CMK (cell line): ENCODE data around the gene MOGAT3.

Experiments
- DNase-seq: peaks from one replicate; pipeline ENCODE4 v3.0.0-alpha.2; 2010; ENCODE audit warnings: low read depth

The MOGAT3 gene, protein sequence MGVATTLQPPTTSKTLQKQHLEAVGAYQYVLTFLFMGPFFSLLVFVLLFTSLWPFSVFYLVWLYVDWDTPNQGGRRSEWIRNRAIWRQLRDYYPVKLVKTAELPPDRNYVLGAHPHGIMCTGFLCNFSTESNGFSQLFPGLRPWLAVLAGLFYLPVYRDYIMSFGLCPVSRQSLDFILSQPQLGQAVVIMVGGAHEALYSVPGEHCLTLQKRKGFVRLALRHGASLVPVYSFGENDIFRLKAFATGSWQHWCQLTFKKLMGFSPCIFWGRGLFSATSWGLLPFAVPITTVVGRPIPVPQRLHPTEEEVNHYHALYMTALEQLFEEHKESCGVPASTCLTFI

DNA sequence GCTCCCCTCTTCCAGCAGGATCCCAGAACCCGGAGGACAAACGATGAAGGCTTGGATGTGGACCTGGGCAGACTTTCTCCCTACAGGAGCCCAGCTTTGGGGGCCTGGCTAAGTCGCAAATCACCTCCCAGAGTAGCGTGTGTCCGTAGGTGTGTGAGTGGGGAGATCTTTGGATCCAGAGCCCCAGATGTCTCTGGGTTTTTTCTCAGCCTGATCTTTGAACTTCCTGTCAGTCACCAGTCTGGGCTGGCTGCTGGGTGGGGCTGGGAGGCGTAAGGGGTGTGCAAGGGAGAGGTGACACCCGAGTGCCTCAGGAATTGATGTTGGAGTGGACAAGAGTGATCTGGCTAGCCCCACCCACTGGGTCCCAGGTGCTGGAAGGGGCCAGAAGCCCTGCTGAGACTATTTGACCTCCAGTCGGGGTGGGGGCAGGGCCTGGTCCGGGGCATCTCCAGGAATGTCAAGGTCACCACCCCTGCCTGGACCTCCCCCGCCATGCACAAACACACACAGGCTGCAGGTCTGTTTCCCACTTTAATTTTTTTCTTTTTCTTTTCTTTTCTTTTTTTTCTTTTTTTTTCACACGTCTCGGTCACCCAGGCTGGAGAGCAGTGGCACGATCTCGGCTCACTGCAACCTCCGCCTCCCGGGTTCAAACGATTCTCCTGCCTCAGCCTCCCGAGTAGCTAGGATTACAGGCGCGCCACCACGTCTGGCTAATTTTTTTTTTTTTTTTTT lies at the start of gene MOGAT3:
TSS of gene MOGAT3 (minus strand) at position 175 of the 738 bp plus-strand sequence. CDS start 182 bp downstream, outside the sequence.
- no peak for DNase-seq

DNA sequence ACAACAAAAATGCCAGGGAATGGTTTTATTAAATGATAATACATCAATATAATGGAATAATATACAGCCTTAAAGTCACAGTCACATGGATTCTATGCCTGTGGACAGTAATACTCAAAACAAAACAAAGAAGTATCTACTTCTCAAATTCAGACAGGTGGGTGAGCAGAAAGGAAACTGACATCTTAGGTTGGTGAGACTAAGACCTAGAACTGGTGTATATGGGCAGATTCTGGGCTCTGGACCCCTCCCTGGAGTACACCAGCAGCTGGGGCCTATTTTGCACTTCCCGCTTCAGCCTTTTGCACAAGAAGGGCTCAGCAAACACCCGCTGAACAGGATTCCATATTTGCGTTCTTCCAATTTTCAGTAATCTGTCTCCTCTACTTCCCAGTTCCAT lies 49.5 kb upstream of the MOGAT3 start:
- no peak for DNase-seq

DNA sequence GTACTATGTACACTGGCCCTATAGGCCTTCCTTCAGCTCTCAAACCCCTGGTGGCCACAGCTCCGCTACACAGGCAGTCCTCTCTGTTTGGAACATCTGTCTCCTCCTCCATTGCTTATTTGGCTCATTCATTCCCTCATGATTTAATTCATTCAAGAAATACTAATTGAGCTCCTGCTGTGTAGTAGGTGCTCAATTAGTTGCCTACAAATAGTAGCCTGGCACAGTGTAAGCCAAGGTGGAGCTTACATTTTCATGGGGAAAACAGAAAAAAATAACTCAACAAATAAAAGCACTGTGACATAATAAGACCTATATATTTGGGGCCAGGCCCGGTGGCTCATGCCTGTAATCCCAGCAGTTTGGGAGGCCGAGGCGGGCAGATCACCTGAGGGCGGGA lies 47.4 kb upstream of the MOGAT3 start:
- DNase-seq: no peak

DNA sequence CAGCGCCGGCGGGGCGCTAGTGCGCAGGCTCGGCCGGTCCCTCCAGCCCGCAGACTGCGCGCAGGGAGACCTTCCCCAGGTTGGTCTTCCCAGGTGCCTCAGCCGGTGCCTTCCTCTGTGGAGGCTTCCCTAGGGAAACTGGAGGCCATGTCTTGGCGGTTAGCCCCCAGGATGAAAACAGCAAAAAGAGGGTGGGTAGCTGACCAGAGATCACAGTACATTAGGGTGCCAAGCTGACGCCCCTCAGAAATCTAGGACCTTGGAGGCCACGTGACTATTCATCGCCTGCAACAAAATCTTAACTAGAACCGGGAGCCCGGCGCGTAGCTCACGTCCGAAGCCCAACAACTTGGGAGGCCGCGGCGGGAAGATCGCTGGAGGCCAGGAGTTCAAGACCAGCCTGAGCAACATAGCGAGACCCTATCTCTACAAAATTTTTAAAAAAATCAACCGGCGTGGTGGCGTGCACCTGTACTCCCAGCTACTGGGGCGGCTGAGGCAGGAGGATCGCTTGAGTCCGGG lies 44.4 kb upstream of the MOGAT3 start:
- no peak for DNase-seq

DNA sequence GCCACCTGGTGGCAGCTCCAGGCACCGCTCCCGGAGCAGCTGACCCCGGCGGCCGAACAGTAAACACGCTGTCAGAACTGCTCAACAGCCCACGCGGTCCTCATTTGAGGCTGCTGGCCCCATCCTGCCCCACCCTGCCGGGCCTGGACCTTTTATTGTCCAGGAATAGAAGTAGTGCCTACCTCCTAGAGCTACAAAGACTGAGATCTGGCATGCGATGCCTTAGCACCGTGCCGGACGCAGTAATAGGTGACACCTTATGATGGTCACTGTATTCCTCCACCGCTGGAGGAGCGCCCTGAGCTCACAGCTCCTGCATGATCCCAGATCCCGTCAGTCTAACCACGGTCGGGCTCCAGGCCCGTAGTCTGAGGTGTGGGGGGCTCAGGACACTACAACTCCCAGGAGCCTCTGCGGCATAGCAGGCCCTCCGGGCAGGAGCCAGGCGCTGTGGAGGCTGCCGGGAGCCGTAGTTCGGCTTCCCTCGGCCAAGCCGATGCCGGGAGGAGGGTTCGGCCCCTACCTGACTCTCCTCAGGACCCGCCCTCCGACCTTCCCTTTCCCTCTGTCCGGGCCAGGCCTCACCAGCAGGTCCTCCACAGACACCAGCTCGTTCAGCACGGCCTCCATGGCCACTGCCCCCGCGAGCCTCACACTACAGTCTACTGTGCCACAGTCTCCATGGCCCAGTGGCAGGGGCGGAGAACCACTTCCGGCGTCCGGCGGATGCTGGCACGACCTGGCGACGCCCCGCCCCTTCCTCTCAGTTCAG lies 43.7 kb upstream of the MOGAT3 start, which contains the start of gene FIS1:
TSS of gene FIS1 (minus strand) at position 707 of the 772 bp plus-strand sequence. CDS start at position 630, 77 bp downstream.
- peak; percentile 83 for DNase-seq

DNA sequence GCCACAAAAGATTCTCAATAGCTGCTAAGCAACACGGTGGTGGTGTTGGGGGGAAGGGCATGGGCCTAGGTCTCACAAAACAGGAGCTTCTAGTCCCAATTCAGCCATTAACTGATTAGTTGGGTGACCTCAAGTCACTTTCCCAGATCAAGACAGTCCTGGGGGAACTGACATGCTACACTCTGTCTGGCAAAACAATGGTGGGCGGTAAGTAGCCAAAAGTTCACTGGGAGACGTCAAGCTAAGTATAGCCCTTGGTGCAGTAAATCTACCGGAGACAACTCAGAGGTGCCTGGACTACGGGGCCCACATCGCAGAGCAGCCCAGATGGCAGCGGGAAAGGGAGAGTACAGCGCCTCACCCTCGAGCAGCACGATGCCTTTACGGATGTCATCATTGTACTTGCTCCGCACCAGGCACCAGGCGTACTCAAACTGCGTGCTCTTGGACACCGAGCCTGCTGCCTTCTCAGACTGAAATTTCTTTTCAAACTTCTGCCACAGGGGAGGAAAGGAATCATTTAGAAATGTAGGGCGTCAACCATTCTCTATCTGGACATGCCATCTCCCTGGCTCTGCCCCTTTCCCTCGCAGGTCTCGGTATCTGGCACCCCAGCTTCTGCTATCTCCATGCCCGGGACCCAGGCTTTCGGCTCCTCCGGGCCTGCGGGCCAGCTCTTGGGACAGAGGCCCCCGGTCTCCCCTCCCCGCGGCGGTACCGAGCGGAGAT lies 43.0 kb upstream of the MOGAT3 start:
- no peak for DNase-seq

DNA sequence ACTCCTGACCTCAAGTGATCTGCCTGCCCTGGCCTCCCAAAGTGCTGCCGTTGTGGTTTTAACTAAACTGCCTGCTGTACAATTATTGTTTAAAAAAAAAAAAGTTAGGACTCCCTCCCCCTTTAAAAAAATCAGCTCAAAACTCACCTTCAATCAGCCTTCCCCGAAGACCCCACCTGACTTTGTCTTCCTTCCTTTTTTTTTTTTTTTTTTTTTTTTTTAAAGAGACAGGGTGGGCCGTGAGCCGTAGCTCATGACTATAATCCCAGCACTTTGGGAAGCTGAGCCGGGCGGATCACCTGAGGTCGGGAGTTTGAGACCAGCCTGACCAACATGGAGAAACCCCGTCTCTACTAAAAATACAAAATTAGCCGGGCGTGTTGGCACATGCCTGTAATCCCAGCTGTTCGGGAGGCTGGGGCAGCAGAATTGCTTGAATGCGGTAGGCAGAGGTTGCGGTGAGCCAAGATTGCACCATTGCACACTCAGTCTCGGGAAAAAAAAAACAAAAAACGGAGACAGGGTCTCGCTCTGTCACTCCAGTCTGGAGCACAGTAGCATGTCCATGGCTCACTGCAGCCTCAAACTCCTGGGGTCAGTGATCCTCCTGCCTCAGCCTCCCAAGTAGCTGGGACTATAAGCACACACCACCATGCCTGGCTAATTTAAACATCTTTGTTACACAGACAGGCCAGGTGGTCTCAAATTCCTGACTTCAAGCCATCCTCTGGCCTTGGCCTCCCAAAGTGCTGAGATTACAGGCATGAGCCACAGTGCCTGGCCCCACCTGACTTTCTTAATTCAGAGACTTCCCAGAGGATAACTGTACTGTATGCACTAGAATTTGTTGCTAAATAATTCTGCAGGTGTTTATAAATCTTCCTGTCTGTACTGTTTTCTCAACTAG lies 40.9 kb upstream of the MOGAT3 start:
- DNase-seq: no peak

DNA sequence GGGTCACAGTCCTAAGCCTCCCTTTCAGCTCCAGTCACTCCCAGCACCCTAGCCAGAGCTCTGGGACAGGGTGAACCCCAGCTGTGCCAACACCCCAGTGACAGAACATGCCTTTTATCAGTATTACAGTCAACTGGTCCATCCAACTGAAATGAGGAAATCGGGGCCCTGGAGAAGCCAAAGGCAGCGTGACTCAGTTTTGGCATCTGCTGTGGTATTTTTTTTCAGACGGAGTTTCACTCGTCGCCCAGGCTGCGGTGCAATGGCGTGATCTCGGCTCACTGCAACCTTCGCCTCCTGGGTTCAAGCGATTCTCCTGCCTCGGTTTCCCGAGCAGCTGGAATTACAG lies 40.2 kb upstream of the MOGAT3 start:
- no peak for DNase-seq

DNA sequence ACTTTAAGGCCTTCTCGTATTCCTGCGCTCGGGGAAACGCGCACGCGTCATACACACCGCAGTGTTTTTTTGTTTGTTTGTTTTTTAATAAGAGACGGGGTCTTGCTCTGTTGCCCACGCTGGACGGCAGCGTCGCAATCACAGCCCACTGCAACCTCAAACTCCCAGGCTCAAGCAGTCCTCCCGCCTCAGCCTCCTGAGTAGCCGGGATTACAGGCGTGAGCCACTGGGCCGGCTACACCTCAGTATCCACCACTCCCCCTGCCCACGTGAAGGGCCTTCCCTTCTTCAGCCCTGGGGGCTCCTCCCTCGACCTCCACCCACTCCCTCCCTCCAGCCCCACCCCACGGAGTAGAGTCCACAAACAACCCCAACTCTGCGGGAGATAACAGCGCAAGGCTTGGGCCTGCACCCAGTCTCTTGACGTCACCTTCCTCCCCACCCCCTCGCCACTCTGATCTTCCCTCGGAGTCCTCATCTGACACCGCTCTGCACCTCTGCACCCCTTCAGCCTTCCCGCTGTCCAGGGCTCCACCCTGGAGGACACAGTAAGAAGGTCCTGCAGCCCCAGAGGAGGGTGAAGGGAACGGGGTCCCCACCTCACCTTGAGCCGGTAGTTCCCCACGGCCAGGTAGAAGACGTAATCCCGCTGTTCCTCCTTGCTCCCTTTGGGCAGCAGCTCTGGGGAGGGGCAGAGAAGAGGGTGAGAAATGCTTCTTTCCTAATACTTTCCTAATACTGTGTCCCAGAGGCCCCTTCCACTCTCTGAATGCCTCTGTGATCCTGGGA lies 39.6 kb upstream of the MOGAT3 start:
- DNase-seq: no peak

DNA sequence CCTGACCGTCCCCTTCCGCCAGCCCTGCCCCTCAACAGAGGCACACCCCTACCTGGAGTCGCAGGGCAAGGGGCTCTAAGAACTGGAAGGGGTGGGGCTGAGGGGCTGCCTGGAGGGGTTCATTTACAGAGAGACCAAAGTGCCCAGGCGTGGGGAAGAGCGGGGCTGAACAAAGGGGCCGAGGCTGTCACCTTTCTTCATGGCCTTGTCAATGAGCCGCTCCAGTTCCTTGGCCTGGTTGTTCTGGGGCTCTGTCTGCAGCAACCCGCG lies 39.0 kb upstream of the MOGAT3 start:
- DNase-seq: no peak

DNA sequence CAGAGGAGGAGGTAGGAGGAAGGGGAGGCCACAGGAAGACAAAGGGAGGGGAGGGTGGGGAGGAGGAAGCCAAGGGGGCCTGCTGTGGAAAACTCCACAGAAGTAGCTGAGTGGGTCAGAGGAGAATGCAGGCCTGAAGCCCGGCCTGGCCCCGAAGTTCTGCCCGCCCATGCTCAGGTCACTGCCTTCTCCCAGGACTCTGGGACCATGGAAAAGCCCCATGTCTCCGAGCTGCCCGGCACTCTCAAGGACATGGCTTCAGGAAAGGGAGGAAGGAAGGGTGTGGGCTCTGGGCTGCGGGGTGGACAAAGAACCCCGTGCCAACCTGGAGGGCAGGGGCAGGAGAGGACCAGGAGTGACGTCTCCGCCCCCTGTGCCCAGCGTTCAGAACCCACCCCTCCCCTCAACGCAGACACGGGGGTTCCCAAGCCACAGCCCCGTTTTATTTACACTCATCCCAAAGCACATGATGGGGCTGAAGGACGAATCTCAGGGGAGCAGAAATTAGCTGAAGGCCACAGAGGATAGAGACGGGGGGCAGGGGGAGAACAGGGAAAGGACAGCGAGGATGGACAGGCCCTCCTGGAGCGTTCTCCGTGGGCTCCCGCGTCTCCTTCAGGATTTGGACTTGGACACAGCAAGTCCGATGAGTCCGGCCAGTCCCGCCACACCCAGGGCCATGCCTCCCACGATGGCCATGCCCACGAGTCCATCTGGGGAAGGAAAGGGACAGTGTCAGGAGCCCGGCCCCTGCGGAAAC lies 38.5 kb upstream of the MOGAT3 start:
- no peak for DNase-seq

DNA sequence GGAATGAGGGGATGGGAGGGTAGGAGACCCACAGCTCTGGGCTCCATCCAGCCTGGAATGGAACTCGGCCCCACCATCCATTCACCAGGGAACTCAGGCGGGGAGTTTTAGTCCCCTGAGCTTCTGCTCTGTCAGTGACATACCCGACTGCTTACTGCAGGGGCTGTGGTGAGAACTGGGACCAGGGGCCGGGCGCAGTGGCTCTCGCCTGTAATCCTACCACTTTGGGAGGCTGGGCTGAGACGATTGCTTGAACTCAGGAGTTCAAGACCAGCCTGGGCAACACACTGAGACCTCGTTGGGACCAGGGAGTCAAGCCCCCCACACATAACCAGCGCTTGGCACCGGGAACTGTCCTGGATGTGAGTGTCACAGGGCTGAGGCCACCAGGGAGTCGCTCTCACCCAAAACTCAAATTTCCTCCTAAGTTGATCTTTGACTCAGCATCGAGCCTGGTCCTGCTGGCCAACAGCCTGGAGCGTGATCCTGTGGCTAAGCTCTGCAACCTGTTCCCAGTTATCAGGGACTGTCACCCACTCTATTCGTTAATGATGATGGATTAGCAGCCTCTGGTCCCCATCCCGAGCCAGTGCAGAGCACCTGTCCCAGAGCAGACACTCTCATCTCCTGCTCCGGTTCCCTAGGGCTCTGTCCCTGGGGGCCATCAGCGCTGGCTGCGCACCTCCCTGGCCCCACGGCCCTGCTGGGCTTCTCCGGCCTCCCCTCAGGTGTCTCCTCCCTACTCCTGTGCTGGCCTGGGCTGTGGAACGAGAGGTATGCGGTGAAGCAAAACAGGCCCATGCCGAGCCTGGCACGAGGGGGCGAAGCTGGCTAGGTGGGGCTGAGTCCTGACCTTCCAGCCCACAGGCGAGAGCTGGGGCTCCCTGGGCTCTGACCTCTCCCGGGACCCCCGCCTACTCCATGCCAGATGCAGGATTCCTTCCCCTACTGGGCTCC lies 37.7 kb upstream of the MOGAT3 start:
- DNase-seq: no peak

DNA sequence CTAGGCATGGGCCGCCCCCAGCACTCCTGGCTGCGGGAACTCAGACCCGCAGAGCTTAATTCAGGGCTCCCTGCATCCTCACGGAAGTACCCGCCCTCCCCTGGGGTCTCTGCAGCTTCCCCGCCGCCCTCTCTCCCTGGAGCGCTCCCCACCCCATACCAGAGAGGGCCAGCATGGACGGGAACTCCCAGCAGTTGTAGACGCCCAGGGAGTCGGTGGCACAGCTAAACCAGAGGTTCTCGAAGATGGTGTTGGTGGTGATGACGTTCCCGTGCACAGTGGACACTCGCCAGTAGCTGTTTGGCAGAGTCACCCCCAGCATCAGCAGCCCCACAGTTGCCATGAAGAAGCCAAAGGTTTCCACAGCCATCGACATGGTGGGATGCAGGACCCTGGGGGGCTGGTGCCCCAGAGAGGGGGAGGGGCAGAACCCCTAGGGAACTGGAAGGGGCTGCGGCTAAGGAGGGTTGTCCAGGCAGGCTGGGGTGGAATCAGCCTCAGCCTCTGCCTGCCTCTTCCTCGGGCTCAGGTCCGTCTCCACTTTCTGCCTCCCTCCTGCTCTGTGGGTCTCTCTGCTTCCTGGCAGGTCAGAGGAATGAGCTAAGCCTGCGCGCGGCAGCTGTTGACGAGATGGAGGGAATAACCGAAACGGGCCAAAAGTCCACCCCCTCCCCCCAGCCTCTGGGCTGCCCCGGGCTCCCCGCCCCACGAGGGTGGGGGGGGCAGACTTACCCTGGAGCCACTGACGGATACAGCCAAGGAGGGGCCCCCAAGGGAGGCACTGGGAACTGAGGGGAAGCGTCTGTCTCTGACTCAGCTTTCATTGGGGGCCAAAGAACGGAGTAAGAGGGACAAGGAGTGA lies 36.6 kb upstream of the MOGAT3 start, which contains the start of gene CLDN15:
TSS of gene CLDN15 (minus strand) at position 597 of the 862 bp plus-strand sequence. CDS start at position 376, 221 bp downstream.
- DNase-seq: no peak

DNA sequence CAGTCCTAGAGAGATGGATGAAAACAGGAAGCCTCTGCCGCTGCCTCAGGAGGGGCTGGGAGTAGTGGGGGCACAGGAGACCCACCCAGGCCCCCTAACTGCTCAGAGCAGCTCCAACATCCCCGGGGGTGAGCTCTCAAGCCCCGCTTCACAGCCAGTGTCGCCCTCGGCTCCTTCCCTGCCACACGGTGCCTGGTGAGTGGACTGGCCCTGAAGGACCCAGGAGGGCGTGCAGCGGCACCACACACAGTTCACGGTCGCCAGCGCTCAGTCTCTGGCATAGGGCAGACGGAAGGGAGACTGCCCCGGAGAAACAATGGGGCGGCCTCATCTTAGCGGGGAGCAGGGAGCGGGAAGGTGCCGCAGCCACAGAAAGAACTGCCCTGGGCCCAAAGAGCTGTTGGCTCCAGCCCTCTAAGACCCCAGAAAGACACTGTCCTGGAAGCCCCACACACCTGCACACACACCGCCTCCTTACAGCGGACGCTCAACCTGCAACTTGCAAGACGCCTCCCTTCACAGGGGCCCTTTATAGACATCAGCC lies 35.5 kb upstream of the MOGAT3 start:
- DNase-seq: no peak

DNA sequence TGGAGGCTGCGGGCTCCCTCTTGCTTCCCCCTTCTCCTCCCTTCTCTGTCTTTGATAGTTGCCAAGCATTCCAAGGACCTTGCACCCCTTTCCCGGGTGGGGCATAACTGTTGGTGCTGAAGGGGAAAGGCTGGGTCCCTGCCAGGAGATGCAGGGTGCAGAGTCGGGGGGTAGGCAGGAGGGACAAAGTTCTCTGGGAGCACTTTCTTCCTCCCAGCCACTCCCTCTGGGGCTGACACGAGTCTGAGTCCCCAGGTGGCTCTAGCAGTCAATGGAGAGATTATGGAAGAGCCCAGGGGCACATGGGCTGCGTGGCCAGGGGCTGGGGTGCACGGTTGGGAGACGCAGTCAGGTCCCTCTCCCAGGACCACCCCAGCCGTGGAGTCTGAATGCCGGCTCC lies 34.7 kb upstream of the MOGAT3 start:
- no peak for DNase-seq

DNA sequence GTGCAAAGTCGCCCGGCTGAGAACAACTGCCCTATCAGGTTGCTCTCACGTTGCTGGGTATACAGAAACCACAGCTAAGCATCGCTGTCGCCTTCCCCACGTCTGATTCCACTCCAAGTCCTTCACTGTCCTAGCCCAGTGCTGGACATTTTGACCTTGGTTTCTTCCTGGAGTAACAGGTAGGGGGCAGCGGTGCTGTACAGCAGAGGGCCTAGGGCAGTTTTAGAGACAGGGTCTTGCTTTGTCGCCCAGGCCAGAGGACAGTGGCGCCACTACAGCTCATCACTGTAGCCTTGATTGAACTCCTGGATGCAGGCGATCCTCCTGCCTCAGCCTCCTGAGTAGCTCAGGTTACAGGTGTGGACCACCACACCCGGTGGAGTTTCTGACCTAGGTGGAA lies 34.2 kb upstream of the MOGAT3 start:
- no peak for DNase-seq

DNA sequence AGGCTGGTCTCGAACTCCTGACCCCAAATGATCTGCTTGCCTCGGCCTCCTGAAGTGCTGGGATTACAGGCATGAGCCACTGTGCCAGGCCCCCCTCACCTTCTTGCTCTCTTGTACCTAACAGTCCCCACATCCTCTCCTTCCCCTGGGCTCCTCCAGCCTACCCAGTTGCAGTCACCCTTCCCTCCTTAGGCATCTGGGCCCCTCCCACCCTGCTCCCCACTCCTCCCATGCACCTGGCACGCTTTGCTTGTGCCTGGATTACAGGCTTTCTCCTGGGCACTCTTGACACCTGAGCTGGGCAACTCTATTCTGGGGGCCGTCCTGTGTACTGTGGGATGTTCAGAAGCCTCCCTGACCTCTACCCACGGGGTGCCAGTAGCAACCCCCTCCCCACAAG lies 33.8 kb upstream of the MOGAT3 start:
- DNase-seq: no peak
